LNCAP (cell line): ENCODE results near the gene CD53.

Experiments used
- TF ChIP-seq, protein P1 (sequence below): fragments of 450-650 bp; IDR thresholded peaks from 2 replicates; pipeline ENCODE4 v1.5.1; 2017; ENCODE audit warnings: mild to moderate bottlenecking

CD53 gene

GRCh38 chr1:110928191-110928590, 55.2 kb downstream of the CD53 start:
- TF ChIP-seq, protein P1, sequence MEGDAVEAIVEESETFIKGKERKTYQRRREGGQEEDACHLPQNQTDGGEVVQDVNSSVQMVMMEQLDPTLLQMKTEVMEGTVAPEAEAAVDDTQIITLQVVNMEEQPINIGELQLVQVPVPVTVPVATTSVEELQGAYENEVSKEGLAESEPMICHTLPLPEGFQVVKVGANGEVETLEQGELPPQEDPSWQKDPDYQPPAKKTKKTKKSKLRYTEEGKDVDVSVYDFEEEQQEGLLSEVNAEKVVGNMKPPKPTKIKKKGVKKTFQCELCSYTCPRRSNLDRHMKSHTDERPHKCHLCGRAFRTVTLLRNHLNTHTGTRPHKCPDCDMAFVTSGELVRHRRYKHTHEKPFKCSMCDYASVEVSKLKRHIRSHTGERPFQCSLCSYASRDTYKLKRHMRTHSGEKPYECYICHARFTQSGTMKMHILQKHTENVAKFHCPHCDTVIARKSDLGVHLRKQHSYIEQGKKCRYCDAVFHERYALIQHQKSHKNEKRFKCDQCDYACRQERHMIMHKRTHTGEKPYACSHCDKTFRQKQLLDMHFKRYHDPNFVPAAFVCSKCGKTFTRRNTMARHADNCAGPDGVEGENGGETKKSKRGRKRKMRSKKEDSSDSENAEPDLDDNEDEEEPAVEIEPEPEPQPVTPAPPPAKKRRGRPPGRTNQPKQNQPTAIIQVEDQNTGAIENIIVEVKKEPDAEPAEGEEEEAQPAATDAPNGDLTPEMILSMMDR = no peak

DNA sequence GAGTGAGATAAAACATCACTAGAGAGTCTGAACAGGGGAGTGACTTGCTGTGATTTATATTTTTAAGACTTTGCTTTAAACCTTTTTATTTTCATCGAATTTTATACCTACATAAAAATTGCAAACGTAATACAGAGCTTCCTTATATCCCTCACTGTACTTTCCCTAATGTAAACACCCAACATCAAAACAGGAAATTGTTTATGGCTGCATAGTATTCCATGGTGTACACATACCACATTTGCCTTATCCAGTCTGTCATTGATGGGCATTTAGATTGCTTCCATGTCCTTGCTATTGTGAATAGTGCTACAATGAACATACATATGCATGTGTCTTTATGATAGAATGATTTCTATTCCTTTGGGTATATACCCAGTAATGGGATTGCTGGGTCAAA, 56.0 kb downstream of the CD53 start:
- TF ChIP-seq, protein P1 = no peak

DNA sequence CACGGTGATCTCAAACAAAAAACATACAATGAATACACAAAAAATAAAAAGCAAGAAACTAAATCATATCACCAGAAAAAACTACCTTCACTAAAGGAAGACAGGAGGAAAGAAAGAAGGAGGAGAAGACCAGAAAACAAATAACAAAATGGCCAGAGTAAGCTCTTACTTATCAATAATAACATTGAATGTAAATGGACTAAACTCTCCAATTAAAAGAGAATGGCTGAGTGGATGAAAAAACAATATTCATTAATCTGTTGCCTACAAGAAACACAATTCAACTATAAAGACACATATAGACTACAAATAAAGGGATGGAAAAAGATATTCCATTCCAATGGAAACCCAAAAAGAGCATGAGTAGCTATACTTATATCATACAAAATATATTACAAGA, 63.6 kb downstream of the CD53 start:
- TF ChIP-seq, protein P1 = no peak

DNA sequence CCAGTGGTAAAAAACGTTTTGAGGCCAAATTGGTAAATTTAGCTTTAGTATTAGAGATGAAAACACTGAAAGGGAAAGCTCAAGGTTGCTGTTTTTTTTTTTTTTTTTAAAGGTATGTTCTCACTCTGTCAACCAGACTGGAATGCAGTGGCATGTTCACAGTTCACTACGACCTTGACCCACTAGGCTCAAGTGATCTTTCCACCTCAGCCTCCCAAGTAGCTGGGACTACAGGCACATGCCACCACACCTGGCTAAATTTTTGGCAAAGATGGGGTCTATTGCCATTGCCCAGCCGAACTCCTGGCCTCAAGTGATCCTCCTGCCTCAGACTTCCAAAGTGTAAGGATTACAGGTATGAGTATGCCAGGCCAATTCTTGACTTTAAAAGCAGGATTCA, 71.9 kb downstream of the CD53 start:
- TF ChIP-seq, protein P1 = no peak

DNA sequence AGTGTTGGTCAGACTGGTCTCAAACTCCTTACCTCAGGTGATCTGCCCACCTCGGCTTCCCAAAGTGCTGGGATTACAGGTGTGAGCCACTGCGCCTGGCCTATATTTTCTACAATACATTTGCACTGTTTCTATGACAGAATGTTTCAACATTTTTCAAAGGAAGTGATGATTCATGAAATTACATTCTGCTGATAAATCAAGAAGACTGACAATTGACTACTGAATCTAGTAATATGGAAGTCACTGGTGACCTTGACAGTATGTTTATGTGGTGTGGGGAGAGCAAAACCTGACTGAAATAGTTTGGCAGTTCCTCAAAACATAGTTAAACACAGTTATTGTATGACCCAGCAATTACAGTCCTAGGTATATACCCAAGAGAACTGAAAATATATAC, 72.7 kb downstream of the CD53 start:
- TF ChIP-seq, protein P1 = no peak

GRCh38 chr1:110948038-110948810, 75.3 kb downstream of the CD53 start:
- TF ChIP-seq, protein P1 = no peak
